ENCODE results near the gene HERPUD1.

Gene HERPUD1

GRCh38 chr16:56912746-56913708 lies 18.9 kb upstream of the HERPUD1 start:
- no peaks in the 10 kb centered on the region for H3K9me3 ChIP-seq
- H3K4me3 ChIP-seq: no peak overlapping the region
- H3K27me3 ChIP-seq: no peaks in the 10 kb centered on the region
- intact Hi-C loops (cut with DNase I; ENCODE audit: low total_unique reads): no loop called here
- no peaks in the 10 kb centered on the region for H3K36me3 ChIP-seq
- peaks cover 0 to 30% (median 21%) of the 10 kb centered on the region in 4 donors for H3K4me1 ChIP-seq
- no peak for TF ChIP-seq CTCF (IDR thresholded peaks at IDR 0.05)
- peak in 1 of 2 donors; percentile 61 for DNase-seq
- H3K27ac ChIP-seq: no peak overlapping the region

GRCh38 chr16:56914896-56915295 lies 17.0 kb upstream of the HERPUD1 start:
- Histone ChIP-seq H3K27me3 (no peaks in the 10 kb centered on the region), H3K4me1 (peaks cover 0 to 30% (median 21%) of the 10 kb centered on the region in 4 donors), H3K27ac (no peak overlapping the region), H3K4me3 (no peak overlapping the region), H3K9me3 (no peaks in the 10 kb centered on the region), H3K36me3 (no peaks in the 10 kb centered on the region)
- intact Hi-C loops (cut with DNase I; ENCODE audit: low total_unique reads): no loop called here
- DNase-seq: peak in 1 of 2 donors; percentile 53
- TF ChIP-seq CTCF (IDR thresholded peaks at IDR 0.05): no peak

- Histone ChIP-seq H3K27me3 (no peaks in the 10 kb centered on the region), H3K27ac (no peak overlapping the region), H3K9me3 (no peaks in the 10 kb centered on the region), H3K4me1 (peaks cover 0 to 30% (median 21%) of the 10 kb centered on the region in 4 donors), H3K36me3 (no peaks in the 10 kb centered on the region), H3K4me3 (no peak overlapping the region)
- peak; percentile 41 to 65 for DNase-seq
- intact Hi-C loops (cut with DNase I; ENCODE audit: low total_unique reads): no loop called here
- no peak for TF ChIP-seq CTCF (IDR thresholded peaks at IDR 0.05)
These were observed 16.4 kb upstream of the HERPUD1 start for GRCh38 chr16:56915336-56916119.

- TF ChIP-seq CTCF (IDR thresholded peaks at IDR 0.05): no peak
- Histone ChIP-seq H3K36me3 (no peaks in the 10 kb centered on the region), H3K27me3 (no peaks in the 10 kb centered on the region), H3K4me1 (peaks cover 0 to 28% (median 20%) of the 10 kb centered on the region in 4 donors), H3K27ac (no peak overlapping the region), H3K9me3 (no peaks in the 10 kb centered on the region), H3K4me3 (no peak overlapping the region)
- peak in 1 of 2 donors; percentile 56 for DNase-seq
- intact Hi-C loops (cut with DNase I; ENCODE audit: low total_unique reads): no loop called here
These were observed 15.2 kb upstream of the HERPUD1 start for GRCh38 chr16:56916571-56917403.

- DNase-seq: peak in 1 of 2 donors; percentile 25
- intact Hi-C loops (cut with DNase I; ENCODE audit: low total_unique reads): no loop called here
- no peaks in the 10 kb centered on the region for H3K27me3 ChIP-seq
- H3K4me1 ChIP-seq: peaks cover 0 to 21% (median 15%) of the 10 kb centered on the region in 4 donors
- TF ChIP-seq CTCF (IDR thresholded peaks at IDR 0.05): no peak
- no peaks in the 10 kb centered on the region for H3K9me3 ChIP-seq
- no peaks in the 10 kb centered on the region for H3K36me3 ChIP-seq
- no peak overlapping the region for H3K4me3 ChIP-seq
- H3K27ac ChIP-seq: no peak overlapping the region
These were observed 13.4 kb upstream of the HERPUD1 start for GRCh38 chr16:56918467-56919012.
